ENCODE measurements around the gene PACRG. TPM values are rescaled to one million over a fixed set of nuclear protein-coding genes. Genes with fewer than 3 reads are reported as not detected.

The PACRG gene
- total RNA-seq, 1 donor from 2014 or later = 1.8 TPM

- no peak for ATAC-seq
- DNase-seq (ENCODE audit: low spot score) = no peak
These were observed 532.5 kb downstream of the PACRG start for GRCh38 chr6:163260111-163260895.

- ATAC-seq = no peak
- no peak for DNase-seq (ENCODE audit: low spot score)
These were observed 533.1 kb downstream of the PACRG start for GRCh38 chr6:163260911-163261310.

- no peak for DNase-seq (ENCODE audit: low spot score)
- no peak for ATAC-seq
These were observed 533.6 kb downstream of the PACRG start for GRCh38 chr6:163261361-163261760.

- DNase-seq (ENCODE audit: low spot score) (no peak), ATAC-seq (no peak)
These were observed 534.3 kb downstream of the PACRG start for GRCh38 chr6:163262080-163262479.

GRCh38 chr6:163263196-163263595, 535.4 kb downstream of the PACRG start:
- ATAC-seq (no peak), DNase-seq (ENCODE audit: low spot score) (no peak)

- peak; percentile 93 for ATAC-seq
- peak; percentile 72 for DNase-seq (ENCODE audit: low spot score)
These were observed 536.4 kb downstream of the PACRG start for GRCh38 chr6:163263998-163264661.

GRCh38 chr6:163264662-163265035, 536.9 kb downstream of the PACRG start:
- peak; percentile 59 for DNase-seq (ENCODE audit: low spot score)

GRCh38 chr6:163281634-163282033, 553.9 kb downstream of the PACRG start:
- DNase-seq (ENCODE audit: low spot score) (no peak), ATAC-seq (no peak)

More at GRCh38 chr6:163264662-163265035, 536.9 kb downstream of the PACRG start:
- ATAC-seq = peak; percentile 84

GRCh38 chr6:163282672-163283071, 554.9 kb downstream of the PACRG start:
- DNase-seq (ENCODE audit: low spot score) = no peak
- peak; percentile 38 for ATAC-seq

- peak; percentile 88 for ATAC-seq
- peak; percentile 58 for DNase-seq (ENCODE audit: low spot score)
These were observed 556.4 kb downstream of the PACRG start for GRCh38 chr6:163284151-163284550.

- ATAC-seq (no peak), DNase-seq (ENCODE audit: low spot score) (no peak)
These were observed 557.9 kb downstream of the PACRG start for GRCh38 chr6:163285691-163286090.

GRCh38 chr6:163287626-163288025, 559.9 kb downstream of the PACRG start:
- ATAC-seq (no peak), DNase-seq (ENCODE audit: low spot score) (no peak)

- ATAC-seq = no peak
- no peak for DNase-seq (ENCODE audit: low spot score)
These were observed 560.3 kb downstream of the PACRG start for GRCh38 chr6:163288066-163288465.

- DNase-seq (ENCODE audit: low spot score) (no peak), ATAC-seq (no peak)
These were observed 561.1 kb downstream of the PACRG start for GRCh38 chr6:163288915-163289314.

GRCh38 chr6:163289447-163289846, 561.7 kb downstream of the PACRG start:
- DNase-seq (ENCODE audit: low spot score) (no peak), ATAC-seq (no peak)

GRCh38 chr6:163290545-163291274, 562.9 kb downstream of the PACRG start:
- DNase-seq (ENCODE audit: low spot score) (no peak), ATAC-seq (no peak)

- DNase-seq (ENCODE audit: low spot score) (no peak), ATAC-seq (no peak)
These were observed 563.8 kb downstream of the PACRG start for GRCh38 chr6:163291622-163292021.

GRCh38 chr6:163293286-163293685, 565.5 kb downstream of the PACRG start:
- no peak for ATAC-seq

GRCh38 chr6:163294734-163295133, 567.0 kb downstream of the PACRG start:
- no peak for ATAC-seq
- DNase-seq (ENCODE audit: low spot score) = no peak

More at GRCh38 chr6:163293286-163293685, 565.5 kb downstream of the PACRG start:
- no peak for DNase-seq (ENCODE audit: low spot score)

GRCh38 chr6:163296835-163297519, 569.2 kb downstream of the PACRG start:
- ATAC-seq (peak; percentile 71), DNase-seq (ENCODE audit: low spot score) (no peak)

All from left lobe of liver (tissue), 2 donors.